Common myeloid progenitor, CD34-positive (primary cell): ENCODE results near the gene MBD3L2B. TPM values are rescaled to one million over a fixed set of nuclear protein-coding genes. Genes with fewer than 3 reads are reported as not detected.
"Not testable (repeated sequence)": the region's sequence is repeated elsewhere in the genome, so short reads cannot be mapped to it uniquely, and the experiment has no call there.

ENCODE experiments used
- CTCF ChIA-PET: fragments of 350-600 bp; sonication (Branson Sonifier 250); formaldehyde crosslinking; loops from one replicate; lab custom pipeline; 2021; ENCODE audit warnings: antibody characterized with exemption; lab: Charles Lee
- POLR2A ChIA-PET: fragments of 350-600 bp; sonication (Branson Sonifier 250); formaldehyde crosslinking; loops from one replicate; lab custom pipeline; 2021; ENCODE audit warnings: antibody characterized with exemption; lab: Charles Lee
- DNase-seq, 3 donors: peaks; one replicate each; pipeline versions ENCODE4 v3.0.0 to v3.0.0-alpha.2; 2013
- H3K27ac ChIP-seq, 2 experiments: 1 replicate in 1 of 2; 2 replicates in 1 of 2; pipeline ENCODE4 v1.7.0; 2013; ENCODE audit warnings: inconsistent platforms in 2 of 2, low read length in 2 of 2, mild to moderate bottlenecking in 2 of 2, low read depth in 1 of 2, moderate library complexity in 1 of 2; ENCODE audit not compliant: severe bottlenecking in 2 of 2, insufficient read depth in 1 of 2, poor library complexity in 1 of 2
- H3K27me3 ChIP-seq, 5 experiments: replicated peaks in 2 of 5; 1 replicate in 3 of 5; 2 replicates in 2 of 5; pipeline versions ENCODE4 v1.6.1 to v1.7.0; 2013; ENCODE audit warnings: low read length in 4 of 5, mild to moderate bottlenecking in 2 of 5, moderate library complexity in 2 of 5, inconsistent platforms in 1 of 5; ENCODE audit not compliant: insufficient read depth in 5 of 5, control insufficient read depth in 4 of 5
- H3K36me3 ChIP-seq, 4 experiments: 1 replicate in 2 of 4; 2 replicates in 2 of 4; pipeline versions ENCODE4 v1.6.1 to v1.7.0; 2013; ENCODE audit warnings: low read length in 3 of 4, control low read depth in 1 of 4, mild to moderate bottlenecking in 1 of 4; ENCODE audit not compliant: control insufficient read depth in 4 of 4, insufficient read depth in 4 of 4
- H3K4me1 ChIP-seq, 4 experiments: 1 replicate in 3 of 4; 2 replicates in 1 of 4; pipeline versions ENCODE4 v1.6.1 to v1.7.1; 2013; ENCODE audit warnings: low read length in 3 of 4, mild to moderate bottlenecking in 3 of 4, control low read depth in 1 of 4, inconsistent platforms in 1 of 4, moderate library complexity in 1 of 4; ENCODE audit not compliant: control insufficient read depth in 4 of 4, insufficient read depth in 4 of 4; ENCODE audit errors: control extremely low read depth in 1 of 4
- H3K4me3 ChIP-seq, 7 experiments: 1 replicate in 4 of 7; 2 replicates in 3 of 7; pipeline versions ENCODE4 v1.5.1 to v1.7.0; 2013; ENCODE audit warnings: mild to moderate bottlenecking in 7 of 7, low read length in 6 of 7, moderate library complexity in 6 of 7, inconsistent platforms in 2 of 7, low read depth in 2 of 7, control low read depth in 1 of 7; ENCODE audit not compliant: insufficient read depth in 4 of 7, control insufficient read depth in 1 of 7; ENCODE audit errors: extremely low read depth in 1 of 7
- H3K9me3 ChIP-seq, 5 experiments: 1 replicate in 4 of 5; 2 replicates in 1 of 5; pipeline versions ENCODE4 v1.6.1 to v1.7.1; 2013; ENCODE audit warnings: low read length in 4 of 5, mild to moderate bottlenecking in 2 of 5, inconsistent platforms in 1 of 5, low read depth in 1 of 5, moderate library complexity in 1 of 5; ENCODE audit not compliant: control insufficient read depth in 4 of 5, insufficient read depth in 2 of 5; ENCODE audit errors: control extremely low read depth in 1 of 5
- WGBS: methylation state at CpG from one replicate; pipeline ENCODE4 v1.1.5; 2013; ENCODE audit not compliant: insufficient coverage; 5-methylcytosine and 5-hydroxymethylcytosine counted together
- polyA plus RNA-seq: library from polyadenylated mRNA; unstranded; fragments of 120-200 nt; gene quantifications from one replicate; pipeline ENCODE4 v1.2.1, GENCODE V29; 2013

The MBD3L2B gene
- polyA plus RNA-seq, result not detected

- H3K27me3 ChIP-seq, POLR2A ChIA-PET, DNase-seq, H3K9me3 ChIP-seq, H3K4me3 ChIP-seq, H3K27ac ChIP-seq, H3K36me3 ChIP-seq, H3K4me1 ChIP-seq, CTCF ChIA-PET: not testable (repeated sequence)
- WGBS, result no CpG with 5 or more reads among the region's 6 CpGs
Observed at GRCh38 chr19:7021331-7021730, at the start of gene MBD3L2B. Gene MBD3L2B, minus strand, starts transcription at chr19:7021431. Its CDS starts 34 bp downstream, at chr19:7021397.

- ChIA-PET CTCF (interaction anchor here (0.6 to 1.4 kb wide), 3 partner anchors 15 to 950 kb away, joined by 3 read pairs; no protein-coding TSS in a partner anchor), POLR2A (interaction anchor here (0.8 to 1.4 kb wide), 2 partner anchors 17 to 21 kb away, joined by 3 to 6 read pairs; no protein-coding TSS in a partner anchor)
- H3K27me3 ChIP-seq, result no peaks in the 10 kb centered on the region
- 0% methylated on average over 4 of the region's 12 CpGs for WGBS
- peak overlapping the region; percentile 64 to 89 for H3K27ac ChIP-seq
- H3K4me3 ChIP-seq, result peak overlapping the region; percentile 90 to 98 (median 97)
- H3K36me3 ChIP-seq, result peaks cover 10 to 39% (median 27%) of the 10 kb centered on the region in 4 experiments
- DNase-seq, result no peak
- H3K4me1 ChIP-seq, result peaks cover 5 to 13% (median 10%) of the 10 kb centered on the region in 4 experiments
- peaks cover 0 to 17% (median 13%) of the 10 kb centered on the region in 5 experiments for H3K9me3 ChIP-seq
Observed at GRCh38 chr19:7069904-7070226, 48.6 kb upstream of the MBD3L2B start.

GRCh38 chr19:7069042-7069903, 48.0 kb upstream of the MBD3L2B start, which contains the start of gene ZNF557:
Gene ZNF557, plus strand, starts transcription at chr19:7069703. Its CDS starts 5,372 bp downstream, at chr19:7075075.
- ChIA-PET POLR2A (interaction anchor here (0.8 to 1.4 kb wide), 2 partner anchors 18 to 22 kb away, joined by 3 to 6 read pairs; no protein-coding TSS in a partner anchor), CTCF (interaction anchor here (0.6 to 1.4 kb wide), 3 partner anchors 15 to 951 kb away, joined by 3 read pairs; no protein-coding TSS in a partner anchor)
- WGBS, result 0% methylated on average over 39 of the region's 56 CpGs
- H3K9me3 ChIP-seq, result peaks cover 0 to 16% (median 11%) of the 10 kb centered on the region in 5 experiments
- peaks cover 5 to 13% (median 10%) of the 10 kb centered on the region in 4 experiments for H3K4me1 ChIP-seq
- peak within 1 kb of the TSS; percentile 64 to 89 for H3K27ac ChIP-seq
- H3K4me3 ChIP-seq, result peak within 1 kb of the TSS; percentile 90 to 98 (median 97)
- DNase-seq, result peak; percentile 98 to 99 (median 99)
- H3K27me3 ChIP-seq, result no peaks in the 10 kb centered on the region
- H3K36me3 ChIP-seq, result peaks cover 10 to 33% (median 22%) of the 10 kb centered on the region in 4 experiments

GRCh38 chr19:7068599-7068998, 47.4 kb upstream of the MBD3L2B start:
- ChIA-PET CTCF (interaction anchor here (0.6 to 1.4 kb wide), 2 partner anchors 16 to 106 kb away, joined by 3 read pairs; no protein-coding TSS in a partner anchor), POLR2A (interaction anchor here (1.4 kb wide), 1 partner anchor 23 kb away, joined by 6 read pairs; no protein-coding TSS in a partner anchor)
- H3K4me1 ChIP-seq, result peaks cover 5 to 13% (median 10%) of the 10 kb centered on the region in 4 experiments
- WGBS, result no CpG with 5 or more reads among the region's 6 CpGs
- no peaks in the 10 kb centered on the region for H3K27me3 ChIP-seq
- peak overlapping the region in 4 of 7 experiments; percentile 30 to 97 (median 52) for H3K4me3 ChIP-seq
- peaks cover 8 to 26% (median 17%) of the 10 kb centered on the region in 4 experiments for H3K36me3 ChIP-seq
- no peak overlapping the region for H3K27ac ChIP-seq
- H3K9me3 ChIP-seq, result peaks cover 0 to 13% (median 9%) of the 10 kb centered on the region in 5 experiments
- DNase-seq, result no peak

- Histone ChIP-seq H3K36me3 (peaks cover 5 to 18% (median 11%) of the 10 kb centered on the region in 4 experiments), H3K27ac (no peak overlapping the region), H3K4me1 (peaks cover 5 to 13% (median 10%) of the 10 kb centered on the region in 4 experiments), H3K4me3 (no peak overlapping the region), H3K27me3 (no peaks in the 10 kb centered on the region), H3K9me3 (peaks cover 0 to 4% (median 4%) of the 10 kb centered on the region in 5 experiments)
- ChIA-PET POLR2A (no interaction called here), CTCF (interaction anchor here (0.7 kb wide), 1 partner anchor 62 kb away, joined by 3 read pairs; no protein-coding TSS in a partner anchor)
- DNase-seq, result no peak
- no CpG with 5 or more reads among the region's 2 CpGs for WGBS
Observed at GRCh38 chr19:7067716-7068115, 46.5 kb upstream of the MBD3L2B start.

GRCh38 chr19:7067122-7067521, 45.9 kb upstream of the MBD3L2B start:
- Histone ChIP-seq H3K36me3 (peaks cover 0 to 12% (median 5%) of the 10 kb centered on the region in 4 experiments), H3K4me1 (peaks cover 5 to 13% (median 10%) of the 10 kb centered on the region in 4 experiments)
- 82% methylated on average over 10 of the region's 13 CpGs for WGBS
- POLR2A ChIA-PET, H3K4me3 ChIP-seq, H3K9me3 ChIP-seq, H3K27ac ChIP-seq, H3K27me3 ChIP-seq: not testable (repeated sequence)
- CTCF ChIA-PET, result interaction anchor here (0.7 kb wide), 1 partner anchor 61 kb away, joined by 3 read pairs; no protein-coding TSS in a partner anchor
- peak in 2 of 3 donors; percentile 48 to 60 for DNase-seq
